Keratinocyte (primary cell): ENCODE results near the gene RAB11B. TPM values are rescaled to one million over a fixed set of nuclear protein-coding genes. Genes with fewer than 3 reads are reported as not detected.

Experiments used
- DNase-seq: peaks from one replicate; pipeline ENCODE4 v3.0.0-alpha.2; 2011; ENCODE audit warnings: low read depth, missing footprints, low spot score
- FAIRE-seq: peaks from 2 replicates; lab custom pipeline; 2011; peaks lifted over from hg19 to GRCh38; lab: Jason Lieb, UNC
- H2AFZ ChIP-seq: 2 replicates; pipeline ENCODE4 v1.6.0; 2012; ENCODE audit warnings: low read length, control low read depth, inconsistent platforms; ENCODE audit not compliant: control insufficient read depth
- H3K27ac ChIP-seq: 2 replicates; pipeline ENCODE4 v1.5.1; 2011; ENCODE audit warnings: low read length; ENCODE audit not compliant: control insufficient read depth, insufficient read depth
- H3K27me3 ChIP-seq: 3 replicates; pipeline ENCODE4 v1.6.0; 2011; ENCODE audit warnings: low read length; ENCODE audit not compliant: control insufficient read depth, insufficient read depth; ENCODE audit errors: extremely low read depth
- H3K36me3 ChIP-seq, 2 experiments: 2 replicates in 1 of 2; 3 replicates in 1 of 2; pipeline ENCODE4 v1.5.1; 2011; ENCODE audit warnings: low read length in 2 of 2, mild to moderate bottlenecking in 1 of 2; ENCODE audit not compliant: control insufficient read depth in 2 of 2, insufficient read depth in 2 of 2; ENCODE audit errors: extremely low read depth in 1 of 2
- H3K4me1 ChIP-seq: 3 replicates; pipeline ENCODE4 v1.5.1; 2011; ENCODE audit warnings: low read length; ENCODE audit not compliant: control insufficient read depth, insufficient read depth; ENCODE audit errors: extremely low read depth
- H3K4me2 ChIP-seq: 3 replicates; pipeline ENCODE4 v1.6.0; 2011; ENCODE audit warnings: low read depth, low read length; ENCODE audit not compliant: control insufficient read depth, insufficient read depth; ENCODE audit errors: extremely low read depth
- H3K4me3 ChIP-seq, 3 experiments: fragments of 200-600 bp in 1 of 3; sonication (generic) in 1 of 3; 2 replicates in 2 of 3; 3 replicates in 1 of 3; pipeline ENCODE4 v1.5.1; 2011 to 2016; ENCODE audit warnings: low read length in 3 of 3, mild to moderate bottlenecking in 3 of 3, control low read depth in 2 of 3, inconsistent platforms in 1 of 3, low read depth in 1 of 3, mixed read lengths in 1 of 3, mixed run types in 1 of 3, moderate library complexity in 1 of 3; ENCODE audit not compliant: control insufficient read depth in 2 of 3, insufficient read depth in 2 of 3; ENCODE audit errors: extremely low read depth in 1 of 3
- H3K79me2 ChIP-seq: 2 replicates; pipeline ENCODE4 v1.6.0; 2012; ENCODE audit warnings: low read length; ENCODE audit not compliant: control insufficient read depth, insufficient read depth
- H3K9ac ChIP-seq: 3 replicates; pipeline ENCODE4 v1.6.0; 2011; ENCODE audit warnings: low read length; ENCODE audit not compliant: control insufficient read depth, insufficient read depth; ENCODE audit errors: extremely low read depth
- H3K9me1 ChIP-seq: 3 replicates; pipeline ENCODE4 v1.6.0; 2011; ENCODE audit warnings: low read length; ENCODE audit not compliant: control insufficient read depth, insufficient read depth; ENCODE audit errors: extremely low read depth
- H3K9me3 ChIP-seq: 2 replicates; pipeline ENCODE4 v1.5.1; 2012; ENCODE audit warnings: low read depth, low read length; ENCODE audit not compliant: control insufficient read depth
- H4K20me1 ChIP-seq: 3 replicates; pipeline ENCODE4 v1.6.0; 2011; ENCODE audit warnings: low read length; ENCODE audit not compliant: control insufficient read depth, insufficient read depth; ENCODE audit errors: extremely low read depth
- EZH2 ChIP-seq: IDR thresholded peaks from one replicate; pipeline ENCODE4 v1.6.1; 2012; ENCODE audit warnings: inconsistent platforms, mild to moderate bottlenecking, low read length, moderate library complexity
- dilution Hi-C: fragments of 300-500 bp; cut with MboI; formaldehyde crosslinking; loops from one replicate; pipeline ENCODE4 v1.7.0; 2020; ENCODE audit warnings: low sequenced_read_pairs; ENCODE audit not compliant: extremely low pct_ligation_motif_present
- polyA plus RNA-seq, 5 experiments: library from polyadenylated mRNA; depleted of rRNA in 3 of 5; stranded (reverse) in 3 of 5; stranded (forward) in 1 of 5; unstranded in 1 of 5; fragments of >200 nt; gene quantifications; 1 replicate in 1 of 5; 2 replicates in 3 of 5; 3 replicates in 1 of 5; pipeline versions ENCODE4 v1.2.1 to v1.2.3, GENCODE V29; 2011 to 2012; ENCODE audit warnings: missing spikeins in 2 of 5, low read depth in 1 of 5, low replicate concordance in 1 of 5
- TF ChIP-seq, protein P1 (sequence below), 3 experiments: IDR thresholded peaks in 1 of 3; conservative IDR thresholded peaks in 1 of 3; optimal IDR thresholded peaks in 1 of 3; 2 replicates in 2 of 3; 3 replicates in 1 of 3; pipeline versions ENCODE3 to v1.5.1; 2011; ENCODE audit warnings: low read length in 3 of 3, mild to moderate bottlenecking in 3 of 3, moderate library complexity in 2 of 3, control low read depth in 1 of 3, inconsistent platforms in 1 of 3; ENCODE audit not compliant: insufficient read depth in 2 of 3; ENCODE audit errors: extremely low read depth in 1 of 3

Gene RAB11B
- polyA plus RNA-seq, 1 donor (not counting 4 experiments of a cell fraction or from before 2014, with no cell fraction given), result 14.3 TPM

GRCh38 chr19:8444677-8445487 is 54.7 kb downstream of the RAB11B start, which contains the start of gene HNRNPM:
Gene HNRNPM (plus strand): TSS chr19:8444975. CDS start chr19:8444999, 24 bp downstream.
- peaks cover 49% of the 10 kb centered on the region for H3K79me2 ChIP-seq
- H4K20me1 ChIP-seq, result peaks cover 18% of the 10 kb centered on the region
- H3K27me3 ChIP-seq, result no peaks in the 10 kb centered on the region
- FAIRE-seq (peak; percentile 55), DNase-seq (peak; percentile 79)
- H3K9me3 ChIP-seq, result no peaks in the 10 kb centered on the region
- peak within 1 kb of the TSS; percentile 87 for H3K4me2 ChIP-seq
- H3K4me1 ChIP-seq, result peaks cover 16% of the 10 kb centered on the region
- dilution Hi-C loops, result no loop called here
- peaks cover 2 to 12% of the 10 kb centered on the region in 2 experiments for H3K36me3 ChIP-seq
- peak within 1 kb of the TSS; percentile 72 to 95 (median 90) for H3K4me3 ChIP-seq
- peak within 1 kb of the TSS; percentile 84 for H3K27ac ChIP-seq
- peak within 1 kb of the TSS; percentile 97 for H3K9ac ChIP-seq
- H2AFZ ChIP-seq, result peak within 1 kb of the TSS; percentile 80
- TF ChIP-seq, protein P1, sequence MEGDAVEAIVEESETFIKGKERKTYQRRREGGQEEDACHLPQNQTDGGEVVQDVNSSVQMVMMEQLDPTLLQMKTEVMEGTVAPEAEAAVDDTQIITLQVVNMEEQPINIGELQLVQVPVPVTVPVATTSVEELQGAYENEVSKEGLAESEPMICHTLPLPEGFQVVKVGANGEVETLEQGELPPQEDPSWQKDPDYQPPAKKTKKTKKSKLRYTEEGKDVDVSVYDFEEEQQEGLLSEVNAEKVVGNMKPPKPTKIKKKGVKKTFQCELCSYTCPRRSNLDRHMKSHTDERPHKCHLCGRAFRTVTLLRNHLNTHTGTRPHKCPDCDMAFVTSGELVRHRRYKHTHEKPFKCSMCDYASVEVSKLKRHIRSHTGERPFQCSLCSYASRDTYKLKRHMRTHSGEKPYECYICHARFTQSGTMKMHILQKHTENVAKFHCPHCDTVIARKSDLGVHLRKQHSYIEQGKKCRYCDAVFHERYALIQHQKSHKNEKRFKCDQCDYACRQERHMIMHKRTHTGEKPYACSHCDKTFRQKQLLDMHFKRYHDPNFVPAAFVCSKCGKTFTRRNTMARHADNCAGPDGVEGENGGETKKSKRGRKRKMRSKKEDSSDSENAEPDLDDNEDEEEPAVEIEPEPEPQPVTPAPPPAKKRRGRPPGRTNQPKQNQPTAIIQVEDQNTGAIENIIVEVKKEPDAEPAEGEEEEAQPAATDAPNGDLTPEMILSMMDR (optimal IDR thresholded peaks at IDR 0.05 in 1 of 3, IDR thresholded peaks at IDR 0.05 in 1 of 3, conservative IDR thresholded peaks at IDR 0.05 in 1 of 3; ENCODE audit: extremely low read depth in 1 of 3, insufficient read depth in 2 of 3, low read length in 3 of 3), result no peak
- TF ChIP-seq EZH2, result no peak
- H3K9me1 ChIP-seq, result peaks cover 2% of the 10 kb centered on the region

DNA sequence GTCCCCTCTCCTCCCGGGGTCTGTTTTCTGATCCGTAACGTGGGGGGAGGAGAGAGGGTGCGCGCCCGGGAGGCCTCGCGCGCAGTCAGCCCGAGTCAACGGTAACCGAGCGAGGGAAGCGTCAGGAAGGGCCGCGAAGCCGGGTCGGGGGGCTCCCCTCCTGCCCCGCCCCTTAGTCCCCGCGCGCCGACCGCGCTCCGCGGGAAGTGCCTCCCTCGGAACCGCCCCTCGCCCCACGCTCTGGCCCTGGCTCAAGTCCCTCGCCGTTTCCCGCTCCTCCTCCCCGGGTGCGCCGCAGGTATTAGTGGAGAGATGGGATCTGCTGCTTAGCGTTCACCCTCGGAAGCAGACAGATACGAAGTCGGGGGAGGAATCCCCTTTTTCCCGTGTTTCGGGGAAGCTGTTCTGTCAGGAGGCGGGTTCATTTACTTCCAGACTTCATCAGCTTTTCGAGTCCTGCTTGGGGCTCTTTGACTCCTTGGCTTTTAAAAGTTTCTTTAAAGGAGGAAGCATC is 55.4 kb downstream of the RAB11B start:
- H3K9me3 ChIP-seq, result no peaks in the 10 kb centered on the region
- H3K36me3 ChIP-seq, result peaks cover 2 to 12% of the 10 kb centered on the region in 2 experiments
- H3K79me2 ChIP-seq, result peaks cover 55% of the 10 kb centered on the region
- H3K4me3 ChIP-seq, result peak overlapping the region; percentile 72 to 95 (median 90)
- peak overlapping the region; percentile 84 for H3K27ac ChIP-seq
- dilution Hi-C loops, result no loop called here
- peak overlapping the region; percentile 97 for H3K9ac ChIP-seq
- no peaks in the 10 kb centered on the region for H3K27me3 ChIP-seq
- H4K20me1 ChIP-seq, result peaks cover 24% of the 10 kb centered on the region
- H3K4me1 ChIP-seq, result peaks cover 16% of the 10 kb centered on the region
- H3K4me2 ChIP-seq, result peak overlapping the region; percentile 87
- H2AFZ ChIP-seq, result no peak overlapping the region
- no peak for TF ChIP-seq EZH2
- TF ChIP-seq, protein P1 (optimal IDR thresholded peaks at IDR 0.05 in 1 of 3, IDR thresholded peaks at IDR 0.05 in 1 of 3, conservative IDR thresholded peaks at IDR 0.05 in 1 of 3; ENCODE audit: extremely low read depth in 1 of 3, insufficient read depth in 2 of 3, low read length in 3 of 3), result no peak
- DNase-seq, result no peak
- FAIRE-seq, result no peak
- peaks cover 6% of the 10 kb centered on the region for H3K9me1 ChIP-seq
